Measurements from ENCODE around the gene MTHFD1L. TPM values are rescaled to one million over a fixed set of nuclear protein-coding genes. Genes with fewer than 3 reads are reported as not detected.

The MTHFD1L gene
- total and polyA plus RNA-seq, 2 donors: 4.6 to 13.7 TPM

- DNase-seq (ENCODE audit: extremely low spot score): no peak
- 91% methylated on average over 7 of the region's 7 CpGs for WGBS
- H3K27ac ChIP-seq (ENCODE audit: low read depth): no peak overlapping the region
These were observed 32.0 kb downstream of the MTHFD1L start for GRCh38 chr6:150897400-150897943.

DNA sequence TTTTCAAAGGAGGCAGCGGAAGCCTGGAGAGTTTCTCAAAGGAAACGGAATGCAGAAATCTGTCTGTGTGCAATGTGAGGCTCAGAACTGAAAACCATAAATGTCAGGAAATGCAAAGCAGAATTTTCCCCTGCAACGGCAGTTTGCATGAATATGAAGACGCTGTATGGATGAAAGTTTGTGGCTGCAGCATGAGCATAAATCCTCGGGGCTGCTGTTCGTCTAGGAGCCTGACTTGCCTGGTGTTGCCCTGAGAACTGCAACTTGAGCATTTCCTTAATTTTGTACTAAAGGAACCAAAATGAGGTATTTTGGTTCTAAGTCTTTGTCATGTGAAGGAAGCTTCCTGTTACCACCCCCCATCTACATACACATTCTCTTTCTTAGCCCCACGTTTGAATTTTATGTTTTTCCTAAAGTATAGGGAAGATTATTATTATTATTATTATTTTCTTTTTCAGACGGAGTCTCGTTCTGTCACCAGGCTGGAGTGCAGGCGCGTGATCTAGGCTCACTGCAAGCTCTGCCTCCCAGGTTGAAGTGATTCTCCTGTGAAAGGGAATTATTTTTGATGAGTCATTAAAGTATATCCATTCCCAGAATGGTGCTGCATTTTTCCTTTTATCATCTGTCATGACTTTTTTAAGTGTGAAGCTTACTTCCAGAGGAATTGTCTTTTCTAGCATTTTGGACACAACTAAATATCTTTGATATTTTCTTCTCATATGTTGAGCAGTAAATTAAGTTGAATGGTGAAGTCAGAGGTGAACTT is 33.1 kb downstream of the MTHFD1L start:
- WGBS: 49% methylated on average over 11 of the region's 11 CpGs
- Histone ChIP-seq H3K4me3 (ENCODE audit: low read depth, low read length) (no peak overlapping the region), H3K36me3 (ENCODE audit: insufficient read depth) (no peaks in the 10 kb centered on the region), H3K27ac (ENCODE audit: low read depth) (no peak overlapping the region), H3K4me1 (ENCODE audit: insufficient read depth) (no peaks in the 10 kb centered on the region)
- DNase-seq (ENCODE audit: extremely low spot score): no peak

More at GRCh38 chr6:150897400-150897943, 32.0 kb downstream of the MTHFD1L start:
- no peaks in the 10 kb centered on the region for H3K36me3 ChIP-seq (ENCODE audit: insufficient read depth)
- H3K4me3 ChIP-seq (ENCODE audit: low read depth, low read length): no peak overlapping the region
- no peaks in the 10 kb centered on the region for H3K4me1 ChIP-seq (ENCODE audit: insufficient read depth)

DNA sequence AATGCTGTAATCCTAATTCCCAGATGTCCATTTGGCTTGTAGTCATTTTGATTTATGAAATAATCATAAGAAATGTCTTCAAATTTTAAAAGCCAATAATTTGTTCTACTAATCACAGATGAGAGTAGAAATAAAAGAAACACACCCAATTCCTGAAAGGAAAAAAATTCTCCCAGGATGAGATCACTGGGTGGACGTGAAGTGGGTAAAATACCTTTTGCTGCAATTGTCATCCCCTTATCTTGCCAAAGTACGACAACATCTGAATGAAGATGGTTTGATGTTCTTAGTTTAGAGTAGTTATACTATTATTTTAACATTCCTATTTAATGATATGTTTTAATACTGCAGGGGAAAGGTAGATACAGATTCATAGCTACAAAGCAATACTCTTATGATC is 33.7 kb downstream of the MTHFD1L start:
- Histone ChIP-seq H3K4me1 (ENCODE audit: insufficient read depth) (no peaks in the 10 kb centered on the region), H3K36me3 (ENCODE audit: insufficient read depth) (no peaks in the 10 kb centered on the region), H3K27ac (ENCODE audit: low read depth) (no peak overlapping the region), H3K4me3 (ENCODE audit: low read depth, low read length) (no peak overlapping the region)
- WGBS: 85% methylated on average over 2 of the region's 2 CpGs
- DNase-seq (ENCODE audit: extremely low spot score): no peak

- Histone ChIP-seq H3K4me1 (ENCODE audit: insufficient read depth) (no peaks in the 10 kb centered on the region), H3K36me3 (ENCODE audit: insufficient read depth) (no peaks in the 10 kb centered on the region), H3K27ac (ENCODE audit: low read depth) (no peak overlapping the region), H3K4me3 (ENCODE audit: low read depth, low read length) (no peak overlapping the region)
- DNase-seq (ENCODE audit: extremely low spot score): no peak
- WGBS: 83% methylated on average over 3 of the region's 3 CpGs
These were observed 34.5 kb downstream of the MTHFD1L start for GRCh38 chr6:150900049-150900448.

DNA sequence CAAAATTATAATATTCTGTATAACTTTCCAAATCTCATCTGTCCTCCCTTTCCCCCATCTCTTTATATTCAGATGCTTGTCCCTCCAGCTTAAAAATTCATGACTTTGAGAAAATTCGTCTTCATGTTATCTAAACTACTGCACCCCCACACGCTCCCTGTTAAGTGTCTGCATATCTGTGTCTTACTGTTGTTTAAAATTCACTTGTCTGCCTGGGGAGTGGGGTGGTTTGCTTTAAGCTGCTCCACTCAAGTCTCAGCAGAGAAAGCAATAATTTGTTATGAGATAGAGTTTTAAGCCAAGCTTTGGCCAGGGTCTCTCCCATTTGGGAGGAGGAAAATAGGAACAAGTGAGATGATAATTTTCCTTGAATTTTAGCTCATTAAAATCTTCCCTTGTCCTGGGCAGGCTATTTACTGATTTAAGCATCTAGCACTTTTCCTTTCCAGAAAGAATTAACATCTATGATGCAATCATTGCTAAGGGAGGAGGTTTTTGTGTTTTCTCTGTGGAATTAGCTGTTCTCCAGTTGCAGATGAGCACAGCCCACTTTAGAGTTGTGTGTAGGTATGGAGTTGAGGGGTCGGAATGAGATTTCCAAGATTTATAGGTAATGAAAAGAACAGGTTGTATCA is 36.8 kb downstream of the MTHFD1L start:
- 48% methylated on average over 3 of the region's 3 CpGs for WGBS
- H3K27ac ChIP-seq (ENCODE audit: low read depth): no peak overlapping the region
- H3K36me3 ChIP-seq (ENCODE audit: insufficient read depth): no peaks in the 10 kb centered on the region
- H3K4me3 ChIP-seq (ENCODE audit: low read depth, low read length): no peak overlapping the region
- no peaks in the 10 kb centered on the region for H3K4me1 ChIP-seq (ENCODE audit: insufficient read depth)
- no peak for DNase-seq (ENCODE audit: extremely low spot score)

GRCh38 chr6:150905769-150906168 is 40.3 kb downstream of the MTHFD1L start:
- no peak overlapping the region for H3K4me3 ChIP-seq (ENCODE audit: low read depth, low read length)
- no peak for DNase-seq (ENCODE audit: extremely low spot score)
- H3K36me3 ChIP-seq (ENCODE audit: insufficient read depth): no peaks in the 10 kb centered on the region
- 91% methylated on average over 6 of the region's 6 CpGs for WGBS
- H3K4me1 ChIP-seq (ENCODE audit: insufficient read depth): no peaks in the 10 kb centered on the region
- no peak overlapping the region for H3K27ac ChIP-seq (ENCODE audit: low read depth)

GRCh38 chr6:150906641-150907326 is 41.3 kb downstream of the MTHFD1L start:
- 30% methylated on average over 1 of the region's 1 CpG for WGBS
- DNase-seq (ENCODE audit: extremely low spot score): no peak
- Histone ChIP-seq H3K27ac (ENCODE audit: low read depth) (peak overlapping the region; percentile 2), H3K36me3 (ENCODE audit: insufficient read depth) (no peaks in the 10 kb centered on the region), H3K4me1 (ENCODE audit: insufficient read depth) (no peaks in the 10 kb centered on the region), H3K4me3 (ENCODE audit: low read depth, low read length) (no peak overlapping the region)

GRCh38 chr6:150907383-150907782 is 41.9 kb downstream of the MTHFD1L start:
- no peak overlapping the region for H3K4me3 ChIP-seq (ENCODE audit: low read depth, low read length)
- H3K4me1 ChIP-seq (ENCODE audit: insufficient read depth): no peaks in the 10 kb centered on the region
- no peaks in the 10 kb centered on the region for H3K36me3 ChIP-seq (ENCODE audit: insufficient read depth)
- WGBS: 48% methylated on average over 8 of the region's 8 CpGs
- no peak for DNase-seq (ENCODE audit: extremely low spot score)
- no peak overlapping the region for H3K27ac ChIP-seq (ENCODE audit: low read depth)

DNA sequence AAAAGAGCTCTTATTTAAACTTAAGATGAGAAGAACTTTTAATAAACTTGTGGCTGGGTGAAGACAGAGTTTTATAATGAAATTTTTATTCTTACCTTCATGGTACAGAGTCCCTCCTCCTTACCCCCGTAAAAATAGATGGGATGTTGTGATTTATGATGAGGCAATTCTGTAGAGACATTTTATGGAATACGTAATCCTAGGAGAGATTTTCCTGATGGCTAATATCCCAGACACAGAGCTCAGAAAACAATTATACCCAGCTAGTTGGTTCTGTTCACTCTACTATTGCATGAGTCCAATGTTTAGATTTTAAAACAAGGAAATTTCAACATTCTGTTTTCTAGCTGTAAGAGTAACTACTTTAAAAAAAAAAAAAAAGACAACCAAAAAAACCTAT is 43.4 kb downstream of the MTHFD1L start:
- H3K36me3 ChIP-seq (ENCODE audit: insufficient read depth): no peaks in the 10 kb centered on the region
- WGBS: 34% methylated on average over 2 of the region's 2 CpGs
- no peak for DNase-seq (ENCODE audit: extremely low spot score)
- no peaks in the 10 kb centered on the region for H3K4me1 ChIP-seq (ENCODE audit: insufficient read depth)
- H3K4me3 ChIP-seq (ENCODE audit: low read depth, low read length): no peak overlapping the region
- no peak overlapping the region for H3K27ac ChIP-seq (ENCODE audit: low read depth)

GRCh38 chr6:150910561-150910960 is 45.1 kb downstream of the MTHFD1L start:
- 42% methylated on average over 2 of the region's 2 CpGs for WGBS
- DNase-seq (ENCODE audit: extremely low spot score): no peak
- H3K4me1 ChIP-seq (ENCODE audit: insufficient read depth): no peaks in the 10 kb centered on the region
- no peak overlapping the region for H3K4me3 ChIP-seq (ENCODE audit: low read depth, low read length)
- H3K36me3 ChIP-seq (ENCODE audit: insufficient read depth): no peaks in the 10 kb centered on the region
- no peak overlapping the region for H3K27ac ChIP-seq (ENCODE audit: low read depth)

DNA sequence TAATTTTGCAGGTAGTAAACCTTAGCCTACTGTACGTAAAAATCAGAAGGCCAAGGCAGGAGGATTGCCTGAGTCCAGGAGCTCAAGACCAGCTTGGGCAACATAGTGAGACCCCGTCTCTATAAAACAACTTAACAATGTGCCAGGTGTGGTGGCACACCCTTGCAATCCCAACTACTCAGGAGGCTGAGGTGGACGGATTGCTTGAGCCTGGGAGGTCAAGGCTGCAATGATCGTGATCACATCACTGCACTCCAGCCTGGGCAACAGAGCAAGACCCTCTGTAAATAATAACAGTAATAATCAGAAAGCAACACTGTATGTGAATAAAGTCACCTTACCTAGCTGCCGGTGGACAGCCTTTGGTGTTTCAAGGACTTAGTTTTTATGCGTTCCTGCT is 48.9 kb downstream of the MTHFD1L start:
- Histone ChIP-seq H3K4me1 (ENCODE audit: insufficient read depth) (no peaks in the 10 kb centered on the region), H3K27ac (ENCODE audit: low read depth) (no peak overlapping the region), H3K4me3 (ENCODE audit: low read depth, low read length) (no peak overlapping the region), H3K36me3 (ENCODE audit: insufficient read depth) (no peaks in the 10 kb centered on the region)
- 95% methylated on average over 6 of the region's 6 CpGs for WGBS
- no peak for DNase-seq (ENCODE audit: extremely low spot score)

DNA sequence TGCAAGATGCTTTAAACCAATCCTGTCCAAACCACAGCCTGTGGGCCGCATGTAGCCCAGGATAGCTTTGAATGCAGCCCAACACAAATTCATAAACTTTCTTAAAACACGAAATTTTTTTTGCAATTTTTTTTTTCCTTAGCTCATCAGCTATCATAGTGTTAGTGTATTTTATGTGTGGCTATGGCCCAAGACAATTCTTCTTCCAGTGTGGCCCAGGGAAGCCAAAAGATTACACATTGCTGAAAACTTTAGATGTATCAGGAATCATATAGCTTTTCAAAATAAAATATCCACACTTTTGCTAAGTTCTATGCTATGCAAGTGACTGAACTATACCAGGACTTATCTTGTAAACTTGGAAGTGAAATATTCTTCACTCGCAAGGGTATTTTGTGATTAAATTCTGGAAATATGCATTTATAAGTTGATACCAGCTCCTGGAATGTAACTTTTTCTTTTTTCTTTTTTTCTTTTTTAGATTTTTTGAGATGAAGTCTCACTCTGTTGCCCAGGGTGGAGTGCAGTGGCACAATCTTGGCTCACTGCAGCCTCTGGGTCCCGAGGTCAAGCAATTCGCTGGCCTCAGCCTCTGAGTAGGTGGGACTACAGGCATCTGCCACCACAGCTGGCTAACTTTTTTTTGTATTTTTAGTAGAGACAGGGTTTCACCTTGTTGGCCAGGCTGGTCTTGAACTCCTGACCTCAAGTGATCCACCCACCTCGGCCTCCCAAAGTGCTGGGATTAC is 49.8 kb downstream of the MTHFD1L start:
- H3K27ac ChIP-seq (ENCODE audit: low read depth): no peak overlapping the region
- no peaks in the 10 kb centered on the region for H3K4me1 ChIP-seq (ENCODE audit: insufficient read depth)
- H3K36me3 ChIP-seq (ENCODE audit: insufficient read depth): no peaks in the 10 kb centered on the region
- WGBS: 70% methylated on average over 6 of the region's 6 CpGs
- DNase-seq (ENCODE audit: extremely low spot score): no peak
- H3K4me3 ChIP-seq (ENCODE audit: low read depth, low read length): no peak overlapping the region

DNA sequence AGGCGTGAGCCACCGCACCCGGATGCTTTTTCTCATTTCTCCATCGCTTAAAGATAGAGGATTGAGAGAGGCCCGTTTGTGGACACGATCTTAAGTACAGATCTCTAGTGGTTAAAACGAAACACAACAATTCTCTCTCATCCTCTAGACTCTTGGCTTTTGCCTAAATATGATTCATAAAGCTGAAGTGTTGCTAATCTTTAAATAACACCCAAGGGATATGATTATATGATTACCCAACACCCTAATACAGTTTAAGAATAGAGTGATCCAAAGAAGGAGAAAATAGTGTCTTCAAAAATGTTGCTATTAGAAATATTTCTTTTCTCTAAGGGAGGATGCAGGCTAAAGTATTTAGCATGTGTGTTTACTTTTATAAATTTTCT is 50.4 kb downstream of the MTHFD1L start:
- no peaks in the 10 kb centered on the region for H3K36me3 ChIP-seq (ENCODE audit: insufficient read depth)
- no peak for DNase-seq (ENCODE audit: extremely low spot score)
- 78% methylated on average over 7 of the region's 7 CpGs for WGBS
- no peak overlapping the region for H3K4me3 ChIP-seq (ENCODE audit: low read depth, low read length)
- H3K27ac ChIP-seq (ENCODE audit: low read depth): no peak overlapping the region
- H3K4me1 ChIP-seq (ENCODE audit: insufficient read depth): no peaks in the 10 kb centered on the region

Data from urinary bladder (tissue), 4 donors.